Fibroblast of skin of left biceps (primary cell): ENCODE data around the gene FXYD1.

ENCODE experiments used
- DNase-seq, 2 experiments: peaks; one replicate each; pipeline ENCODE4 v3.0.0-alpha.2; 2013; ENCODE audit warnings: low read depth in 2 of 2

Gene FXYD1

GRCh38 chr19:35162471-35163326 lies 24.1 kb downstream of the FXYD1 start:
- no peak for DNase-seq

GRCh38 chr19:35164418-35164817 lies 25.8 kb downstream of the FXYD1 start:
- DNase-seq, result no peak

DNA sequence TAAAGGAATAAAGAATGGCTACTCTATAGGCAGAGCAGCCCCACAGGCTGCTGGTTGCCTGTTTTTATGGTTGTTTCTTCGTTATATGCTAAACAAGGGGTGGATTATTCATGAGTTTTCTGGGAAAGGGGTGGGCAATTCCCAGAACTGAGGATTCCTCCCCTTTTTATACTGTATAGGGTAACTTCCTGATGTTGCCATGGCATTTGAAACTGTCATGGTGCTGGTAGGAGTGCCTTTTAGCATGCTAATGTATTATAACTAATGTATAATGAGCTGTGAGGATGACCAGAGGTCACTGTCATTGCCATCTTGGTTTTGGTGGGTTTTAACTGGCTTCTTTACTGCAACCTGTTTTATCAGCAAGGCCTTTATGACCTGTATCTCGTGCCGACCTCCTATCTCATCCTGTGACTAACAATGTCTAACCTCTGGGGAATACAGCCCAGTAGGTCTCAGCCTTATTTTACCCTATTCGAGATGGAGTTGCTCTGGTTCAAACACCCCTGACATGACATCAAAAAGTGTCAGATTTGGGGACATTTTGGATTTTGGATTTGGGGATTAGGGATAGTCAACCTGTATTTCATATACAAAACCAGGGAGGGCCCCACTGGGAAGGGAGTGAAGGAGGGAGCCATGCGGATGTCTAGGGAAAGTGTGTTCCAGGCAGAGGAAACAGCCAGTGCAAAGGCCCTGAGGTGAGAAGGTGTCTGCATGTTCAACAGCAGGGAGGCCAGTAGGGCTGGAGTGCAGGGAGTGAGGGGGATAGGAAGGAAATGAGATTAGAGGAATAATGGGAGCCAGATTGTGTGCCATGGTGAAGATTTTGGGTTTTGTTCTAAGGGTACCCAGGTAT lies 26.8 kb downstream of the FXYD1 start:
- DNase-seq, result no peak

DNA sequence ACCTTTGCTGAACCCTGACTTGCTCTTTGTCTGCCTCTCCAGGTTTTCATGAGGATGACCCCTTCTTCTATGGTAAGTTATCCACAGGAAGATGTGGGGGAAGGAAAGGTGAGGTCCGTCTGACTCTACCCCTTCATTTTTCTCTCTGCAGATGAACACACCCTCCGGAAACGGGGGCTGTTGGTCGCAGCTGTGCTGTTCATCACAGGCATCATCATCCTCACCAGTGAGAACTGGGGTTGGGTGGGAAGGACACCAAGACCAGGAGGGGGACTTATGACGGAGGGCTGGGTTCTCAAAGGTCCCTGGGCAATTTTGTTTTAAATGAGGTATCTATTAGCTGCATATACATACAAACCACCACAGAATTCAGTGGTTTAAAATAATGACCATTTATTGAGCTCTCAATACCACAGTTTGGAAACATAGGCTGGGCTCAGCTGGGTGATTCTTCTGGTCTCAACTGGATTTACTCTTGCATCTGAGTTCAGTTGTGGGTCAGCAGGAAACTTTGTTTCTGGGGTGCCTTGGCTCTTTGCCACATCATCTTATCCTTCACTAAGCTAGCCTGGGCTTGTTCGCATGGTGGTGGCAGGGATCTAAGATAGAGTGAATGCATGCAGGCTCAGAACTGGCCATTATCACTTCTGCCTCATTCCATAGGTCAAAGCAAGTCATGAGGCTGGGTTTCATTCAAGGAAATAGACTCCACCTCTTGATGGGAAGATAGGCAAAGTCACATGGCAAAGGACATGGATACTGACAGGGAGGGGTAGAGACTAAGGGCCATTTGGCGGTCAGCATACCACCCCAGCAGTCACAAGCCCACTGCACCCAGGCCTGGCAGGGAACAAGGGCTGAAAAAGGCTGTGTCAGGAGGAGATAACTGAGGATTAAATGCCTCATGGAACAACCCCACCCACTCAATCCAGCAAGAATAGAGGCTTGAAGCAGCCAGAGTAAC lies 27.8 kb downstream of the FXYD1 start:
- no peak for DNase-seq

GRCh38 chr19:35167251-35168119 lies 28.9 kb downstream of the FXYD1 start:
- no peak for DNase-seq

DNA sequence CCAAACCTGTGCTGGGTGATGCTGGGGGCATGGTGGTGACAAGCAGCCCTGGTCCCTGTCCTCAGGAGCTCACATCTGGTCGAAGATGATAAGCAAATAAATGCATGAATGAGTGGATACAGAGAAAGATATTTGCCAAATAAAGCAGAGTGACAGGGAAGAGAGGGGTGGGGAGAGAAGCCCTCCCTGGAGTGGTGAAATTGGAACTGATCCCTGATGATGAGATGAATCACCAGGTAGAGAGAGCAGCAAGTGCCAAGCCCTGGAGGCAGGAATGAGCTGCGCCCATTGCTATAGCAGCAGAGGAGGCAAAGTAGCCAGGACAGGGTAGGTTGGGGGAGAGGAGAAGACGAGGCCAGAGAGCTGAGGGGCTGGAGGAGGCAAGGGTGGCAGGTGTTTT lies 29.6 kb downstream of the FXYD1 start:
- DNase-seq, result no peak

- DNase-seq, result no peak
These were observed 30.8 kb downstream of the FXYD1 start for GRCh38 chr19:35169221-35169995.

DNA sequence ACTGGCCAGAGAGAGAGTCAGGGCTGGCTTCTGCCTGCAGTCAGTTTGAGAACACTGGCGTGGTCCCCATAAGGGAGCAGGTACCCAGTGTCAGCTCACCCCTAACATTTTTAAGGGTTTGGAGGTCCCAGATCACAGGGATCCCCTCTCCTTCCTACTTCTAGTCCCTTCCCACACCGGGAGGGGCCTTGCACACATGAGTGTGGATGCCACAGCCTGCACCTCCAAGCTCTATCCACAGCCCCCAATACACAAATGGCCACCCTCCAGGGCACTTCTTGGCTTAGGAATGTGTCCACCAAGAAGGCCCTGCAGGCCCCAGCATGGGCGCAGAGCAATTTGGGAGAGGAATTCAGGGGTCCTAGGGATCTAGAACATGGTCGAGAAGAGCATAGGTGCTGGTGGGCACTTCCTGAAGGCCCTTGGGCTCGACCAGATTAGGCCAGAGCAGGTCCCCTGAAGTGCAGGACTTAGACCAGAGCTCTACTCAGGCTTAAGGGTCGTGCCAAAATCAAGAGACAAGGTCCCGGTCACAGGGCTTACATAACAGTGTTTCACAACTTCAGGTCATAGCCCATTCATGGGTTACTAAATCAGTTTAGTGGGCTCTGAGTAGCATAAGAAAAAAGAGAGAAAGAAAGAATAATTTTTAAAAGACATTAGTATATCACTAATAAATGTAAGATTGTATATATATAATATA lies 31.9 kb downstream of the FXYD1 start:
- DNase-seq, result no peak

GRCh38 chr19:35171730-35172129 lies 33.1 kb downstream of the FXYD1 start:
- DNase-seq, result no peak

- DNase-seq, result no peak
These were observed 35.6 kb downstream of the FXYD1 start for GRCh38 chr19:35174226-35174625.

- no peak for DNase-seq
These were observed 37.6 kb downstream of the FXYD1 start for GRCh38 chr19:35176181-35176570.

GRCh38 chr19:35177377-35178274 lies 39.0 kb downstream of the FXYD1 start:
- no peak for DNase-seq

GRCh38 chr19:35178701-35179100 lies 40.1 kb downstream of the FXYD1 start:
- no peak for DNase-seq

DNA sequence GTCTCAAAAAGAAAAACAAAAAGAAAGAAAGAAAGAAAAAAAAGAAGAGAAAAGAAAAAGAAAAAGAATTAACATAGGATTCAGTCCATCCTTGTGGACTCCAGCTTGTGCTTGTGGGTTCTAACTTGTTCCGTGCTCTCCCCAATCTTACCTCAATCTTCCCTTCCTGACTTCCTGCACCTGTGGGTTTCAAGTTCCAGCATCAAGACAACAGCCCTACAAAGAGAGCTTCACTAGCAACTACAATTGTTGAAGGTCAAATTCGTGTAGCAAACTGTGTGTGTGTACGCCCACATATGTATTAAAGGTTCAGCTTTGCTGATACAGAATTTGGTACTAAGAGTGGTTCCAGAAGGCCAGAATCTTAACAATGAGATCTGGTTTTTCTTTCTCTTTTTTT lies 41.2 kb downstream of the FXYD1 start:
- DNase-seq, result no peak

- DNase-seq, result no peak
These were observed 42.8 kb downstream of the FXYD1 start for GRCh38 chr19:35181387-35181786.

DNA sequence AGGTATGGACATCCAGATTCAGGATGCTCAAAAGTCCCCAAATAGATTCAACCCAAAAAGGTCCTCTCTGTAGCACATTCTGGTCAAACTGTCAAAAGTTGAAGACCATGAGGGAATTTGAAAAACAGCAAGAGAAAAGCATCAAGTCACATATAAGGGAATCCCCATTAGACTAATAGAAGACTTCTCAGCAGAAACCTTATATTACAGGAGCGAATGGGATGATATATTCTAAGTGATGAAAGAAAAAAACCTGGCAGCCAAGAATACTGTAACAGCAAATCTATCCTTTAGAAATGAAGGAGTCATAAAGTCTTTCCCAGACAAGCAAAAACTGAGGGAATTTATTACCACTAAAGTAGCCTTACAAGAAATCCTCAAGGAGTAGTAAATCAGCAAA lies 45.6 kb downstream of the FXYD1 start:
- no peak for DNase-seq

DNA sequence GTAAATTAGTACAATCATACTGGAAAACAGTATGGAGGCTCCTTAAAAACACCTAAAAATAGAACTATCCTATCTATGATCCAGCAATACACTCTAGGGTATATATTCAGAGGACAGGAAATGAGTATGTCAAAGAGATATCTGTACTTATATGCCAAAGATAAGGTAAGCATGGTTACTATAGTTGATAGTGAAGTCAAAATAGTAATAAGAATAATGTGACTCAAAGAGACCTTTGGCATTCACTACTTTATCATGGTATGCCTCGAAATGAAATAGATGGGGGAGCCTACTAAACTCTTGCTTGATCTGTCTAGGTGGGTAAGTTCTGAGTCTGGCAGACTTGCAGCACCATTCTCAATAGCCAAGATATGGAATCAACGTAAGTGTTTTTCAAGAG lies 46.3 kb downstream of the FXYD1 start:
- DNase-seq, result no peak
